HG03558 (cell line): ENCODE results near the gene LRMDA.

Experiments
- ATAC-seq: cut with Tn5 transposase; IDR thresholded peaks from one replicate; pipeline ENCODE4 v1.9.1; 2021; ENCODE audit warnings: moderate number of reproducible peaks; ENCODE audit not compliant: unreplicated experiment; ENCODE audit errors: extremely low read depth

The LRMDA gene

GRCh38 chr10:76282061-76283025 lies 850.9 kb downstream of the LRMDA start:
- no peak for ATAC-seq

- ATAC-seq, result no peak
These were observed 852.9 kb downstream of the LRMDA start for GRCh38 chr10:76284351-76284750.

- ATAC-seq, result no peak
These were observed 853.6 kb downstream of the LRMDA start for GRCh38 chr10:76285012-76285411.

- no peak for ATAC-seq
These were observed 854.1 kb downstream of the LRMDA start for GRCh38 chr10:76285515-76285914.

GRCh38 chr10:76286536-76286935 lies 855.1 kb downstream of the LRMDA start:
- ATAC-seq, result no peak

GRCh38 chr10:76287856-76288255 lies 856.4 kb downstream of the LRMDA start:
- ATAC-seq, result no peak

GRCh38 chr10:76291175-76291574 lies 859.8 kb downstream of the LRMDA start:
- no peak for ATAC-seq

- ATAC-seq, result no peak
These were observed 860.5 kb downstream of the LRMDA start for GRCh38 chr10:76291885-76292284.

- ATAC-seq, result no peak
These were observed 865.5 kb downstream of the LRMDA start for GRCh38 chr10:76296957-76297356.

- no peak for ATAC-seq
These were observed 865.9 kb downstream of the LRMDA start for GRCh38 chr10:76297358-76297757.

GRCh38 chr10:76297780-76298281 lies 866.4 kb downstream of the LRMDA start:
- no peak for ATAC-seq

GRCh38 chr10:76298329-76298728 lies 866.9 kb downstream of the LRMDA start:
- ATAC-seq, result no peak

GRCh38 chr10:76299501-76299900 lies 868.1 kb downstream of the LRMDA start:
- ATAC-seq, result no peak

- no peak for ATAC-seq
These were observed 869.8 kb downstream of the LRMDA start for GRCh38 chr10:76301211-76301610.

GRCh38 chr10:76301950-76302349 lies 870.5 kb downstream of the LRMDA start:
- no peak for ATAC-seq

GRCh38 chr10:76302481-76302880 lies 871.1 kb downstream of the LRMDA start:
- ATAC-seq, result no peak

- ATAC-seq, result no peak
These were observed 871.7 kb downstream of the LRMDA start for GRCh38 chr10:76302961-76303630.

- ATAC-seq, result no peak
These were observed 872.4 kb downstream of the LRMDA start for GRCh38 chr10:76303682-76304316.

- no peak for ATAC-seq
These were observed 874.6 kb downstream of the LRMDA start for GRCh38 chr10:76305930-76306615.

- ATAC-seq, result no peak
These were observed 875.4 kb downstream of the LRMDA start for GRCh38 chr10:76306856-76307255.
